Activated CD4-positive, CD25-positive, alpha-beta regulatory T cell (primary cell): ENCODE results near the gene PLEKHG1.

Experiments
- DNase-seq, 4 experiments: peaks; one replicate each; lab custom pipeline; 2025; lab: John Stamatoyannopoulos, UW

The PLEKHG1 gene

GRCh38 chr6:150639823-150640331 is 40.2 kb downstream of the PLEKHG1 start:
- DNase-seq, result no peak

- DNase-seq, result no peak
Observed at GRCh38 chr6:150640556-150641209, 41.0 kb downstream of the PLEKHG1 start.

GRCh38 chr6:150641398-150642139 is 41.9 kb downstream of the PLEKHG1 start:
- DNase-seq, result no peak

GRCh38 chr6:150646228-150646627 is 46.5 kb downstream of the PLEKHG1 start:
- no peak for DNase-seq

- DNase-seq, result no peak
Observed at GRCh38 chr6:150647051-150647450, 47.4 kb downstream of the PLEKHG1 start.
